IPS-20b (cell line): ENCODE data around the gene HNF1B.

Experiments used
- H3K27ac ChIP-seq: one replicate; pipeline ENCODE4 v1.5.1; 2013; ENCODE audit warnings: low read length
- H3K27me3 ChIP-seq: 2 replicates; pipeline ENCODE4 v1.6.1; 2013; ENCODE audit warnings: mild to moderate bottlenecking, low read length, inconsistent platforms; ENCODE audit not compliant: insufficient read depth
- H3K36me3 ChIP-seq: 2 replicates; pipeline ENCODE4 v1.6.1; 2013; ENCODE audit warnings: low read depth, mild to moderate bottlenecking, inconsistent platforms, low read length, moderate library complexity; ENCODE audit not compliant: insufficient read depth
- H3K4me1 ChIP-seq: 2 replicates; pipeline ENCODE4 v1.6.1; 2013; ENCODE audit warnings: mild to moderate bottlenecking, control low read depth, inconsistent platforms, low read length, moderate library complexity; ENCODE audit not compliant: insufficient read depth
- H3K4me3 ChIP-seq: 2 replicates; pipeline ENCODE4 v1.5.1; 2013; ENCODE audit warnings: mild to moderate bottlenecking, low read length, inconsistent platforms
- H3K9ac ChIP-seq: 2 replicates; pipeline ENCODE4 v1.6.1; 2013; ENCODE audit warnings: low read depth, mild to moderate bottlenecking, inconsistent platforms, low read length, moderate library complexity
- H3K9me3 ChIP-seq: 2 replicates; pipeline ENCODE4 v1.6.1; 2013; ENCODE audit warnings: mild to moderate bottlenecking, low read depth, low read length, inconsistent platforms; ENCODE audit not compliant: insufficient read depth

Gene HNF1B

GRCh38 chr17:37779554-37779953, 34.7 kb upstream of the HNF1B start:
- H3K4me1 ChIP-seq: no peaks in the 10 kb centered on the region
- no peaks in the 10 kb centered on the region for H3K9me3 ChIP-seq
- no peaks in the 10 kb centered on the region for H3K27me3 ChIP-seq
- no peaks in the 10 kb centered on the region for H3K36me3 ChIP-seq
- H3K27ac ChIP-seq: no peak overlapping the region
- H3K9ac ChIP-seq: no peak overlapping the region
- H3K4me3 ChIP-seq: no peak overlapping the region

- Histone ChIP-seq H3K9me3 (no peaks in the 10 kb centered on the region), H3K27ac (no peak overlapping the region), H3K9ac (no peak overlapping the region), H3K4me1 (no peaks in the 10 kb centered on the region), H3K27me3 (no peaks in the 10 kb centered on the region; the same call in 1 of the 2 replicates), H3K4me3 (no peak overlapping the region), H3K36me3 (no peaks in the 10 kb centered on the region)
These were observed 29.6 kb upstream of the HNF1B start for GRCh38 chr17:37774504-37774903.

- H3K4me3 ChIP-seq: no peak overlapping the region
- no peaks in the 10 kb centered on the region for H3K36me3 ChIP-seq
- no peaks in the 10 kb centered on the region; the same call in 1 of the 2 replicates for H3K27me3 ChIP-seq
- peaks cover 5% of the 10 kb centered on the region; the same call in 1 of the 2 replicates for H3K9me3 ChIP-seq
- H3K27ac ChIP-seq: no peak overlapping the region
- H3K9ac ChIP-seq: no peak overlapping the region
- H3K4me1 ChIP-seq: no peaks in the 10 kb centered on the region
These were observed 28.1 kb upstream of the HNF1B start for GRCh38 chr17:37772982-37773381.

DNA sequence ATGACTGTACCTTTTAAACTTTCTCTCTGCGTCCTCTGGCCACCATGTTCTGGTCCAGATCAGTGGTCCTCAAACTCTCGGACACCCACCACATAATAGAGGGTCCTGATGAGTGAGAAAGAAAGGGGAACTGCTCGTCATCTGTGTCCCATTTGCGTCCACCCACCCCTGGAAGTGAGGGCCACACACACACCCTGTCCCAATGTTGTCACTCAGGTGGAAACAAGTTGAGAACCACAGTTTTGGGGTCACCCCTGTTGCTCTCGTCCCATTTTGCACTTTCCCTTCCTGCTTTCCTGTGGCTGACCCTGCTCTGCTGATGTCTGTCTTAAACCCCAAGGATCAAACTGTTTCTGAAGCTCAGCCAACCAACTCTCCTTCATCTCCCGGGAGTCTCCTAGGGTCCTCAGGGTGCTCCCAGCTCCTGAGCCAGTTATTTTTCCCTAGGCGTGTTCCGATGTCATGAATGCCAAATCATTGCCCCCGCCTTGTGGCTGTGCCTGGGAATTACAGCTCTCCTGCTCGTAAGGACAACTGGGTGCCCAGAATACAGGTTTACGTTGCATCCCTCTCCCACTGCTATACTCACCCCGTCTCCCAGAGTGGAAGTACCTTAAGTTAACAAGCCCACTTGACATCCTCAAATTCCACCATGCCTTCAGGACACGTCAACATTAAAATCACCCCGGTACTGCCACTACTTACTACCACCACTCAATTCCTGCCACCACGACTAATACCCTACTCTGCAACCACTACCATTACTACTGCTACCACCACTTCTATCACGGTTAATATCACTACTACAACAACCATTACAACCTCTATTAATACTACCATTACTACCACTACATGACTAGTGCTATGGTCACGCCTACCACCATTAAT, 26.0 kb upstream of the HNF1B start:
- no peaks in the 10 kb centered on the region for H3K36me3 ChIP-seq
- H3K4me3 ChIP-seq: no peak overlapping the region
- H3K4me1 ChIP-seq: no peaks in the 10 kb centered on the region
- H3K27ac ChIP-seq: no peak overlapping the region
- peaks cover 5% of the 10 kb centered on the region; the same call in 1 of the 2 replicates for H3K9me3 ChIP-seq
- no peaks in the 10 kb centered on the region; the same call in 1 of the 2 replicates for H3K27me3 ChIP-seq
- H3K9ac ChIP-seq: no peak overlapping the region

DNA sequence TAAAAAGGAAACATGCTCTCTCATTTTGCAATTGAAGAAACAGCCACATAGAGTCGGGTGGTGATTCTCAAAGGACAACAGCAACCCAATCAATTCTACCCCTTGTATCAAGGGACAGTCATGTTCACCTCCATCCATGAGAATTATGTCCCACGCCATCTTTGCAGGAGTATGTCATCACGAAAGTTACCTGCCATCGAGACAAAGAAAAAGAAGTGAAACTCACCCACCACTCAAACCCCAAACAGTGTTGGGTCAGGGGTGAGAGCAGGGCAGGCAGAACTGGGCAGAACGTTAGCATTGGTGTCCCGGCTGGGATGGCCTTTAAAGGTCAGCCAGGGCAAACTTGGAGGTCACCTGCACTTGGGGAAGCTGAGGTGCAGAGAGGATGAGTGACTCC, 24.2 kb upstream of the HNF1B start:
- Histone ChIP-seq H3K4me1 (no peaks in the 10 kb centered on the region), H3K9ac (no peak overlapping the region), H3K4me3 (no peak overlapping the region), H3K36me3 (no peaks in the 10 kb centered on the region), H3K9me3 (peaks cover 5% of the 10 kb centered on the region; the same call in 1 of the 2 replicates), H3K27me3 (no peaks in the 10 kb centered on the region; the same call in 1 of the 2 replicates), H3K27ac (no peak overlapping the region)

GRCh38 chr17:37768438-37768837, 23.6 kb upstream of the HNF1B start:
- Histone ChIP-seq H3K9ac (no peak overlapping the region), H3K27ac (no peak overlapping the region), H3K36me3 (no peaks in the 10 kb centered on the region), H3K27me3 (no peaks in the 10 kb centered on the region; the same call in 1 of the 2 replicates), H3K4me3 (no peak overlapping the region), H3K9me3 (peaks cover 5% of the 10 kb centered on the region; the same call in 1 of the 2 replicates), H3K4me1 (no peaks in the 10 kb centered on the region)

- Histone ChIP-seq H3K4me3 (no peak overlapping the region), H3K36me3 (no peaks in the 10 kb centered on the region), H3K4me1 (no peaks in the 10 kb centered on the region), H3K27me3 (no peaks in the 10 kb centered on the region), H3K27ac (no peak overlapping the region), H3K9me3 (peaks cover 5% of the 10 kb centered on the region; the same call in 1 of the 2 replicates), H3K9ac (no peak overlapping the region)
These were observed 22.1 kb upstream of the HNF1B start for GRCh38 chr17:37766971-37767370.

DNA sequence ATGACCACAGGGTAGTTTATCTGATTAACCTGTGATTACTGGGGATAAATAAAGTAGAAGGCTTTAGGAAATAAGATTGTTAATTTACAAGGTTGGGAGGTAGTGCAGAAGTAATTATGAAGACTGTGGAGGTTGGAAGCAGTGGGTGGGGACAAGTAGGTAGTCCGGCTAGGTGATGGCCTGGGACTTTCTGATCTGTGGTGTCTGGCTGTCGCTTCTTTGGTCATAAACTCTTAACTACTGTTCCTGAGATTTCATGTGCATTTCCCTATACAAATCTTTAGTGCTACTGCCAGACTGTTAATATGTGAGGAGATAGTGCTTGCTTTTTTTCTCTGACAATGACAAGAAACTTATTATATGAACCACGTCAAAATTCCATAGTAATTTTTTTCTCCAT, 19.5 kb upstream of the HNF1B start:
- Histone ChIP-seq H3K27me3 (no peaks in the 10 kb centered on the region), H3K9me3 (peaks cover 5% of the 10 kb centered on the region; the same call in 1 of the 2 replicates), H3K36me3 (no peaks in the 10 kb centered on the region), H3K27ac (no peak overlapping the region), H3K9ac (no peak overlapping the region), H3K4me1 (no peaks in the 10 kb centered on the region), H3K4me3 (no peak overlapping the region)

- no peaks in the 10 kb centered on the region for H3K27me3 ChIP-seq
These were observed 17.8 kb upstream of the HNF1B start for GRCh38 chr17:37762666-37763065.

DNA sequence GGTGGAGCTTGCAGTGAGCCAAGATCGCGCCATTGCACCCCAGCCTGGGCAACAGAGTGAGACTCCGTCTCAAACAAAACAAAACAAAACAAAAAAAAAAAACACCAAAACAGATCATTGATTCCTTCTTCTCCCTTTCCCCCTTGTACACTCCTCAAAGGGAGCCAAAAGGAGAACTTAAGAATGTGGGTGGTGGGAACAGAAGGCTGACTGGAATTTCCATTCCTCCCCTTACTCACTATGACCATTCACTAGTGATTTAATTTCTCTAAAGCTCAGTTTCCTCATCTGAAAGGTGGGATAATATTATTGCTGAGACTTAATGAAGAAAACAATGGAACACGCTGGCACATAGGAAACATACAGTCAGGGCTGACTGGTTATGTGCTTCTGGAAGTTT, 17.1 kb upstream of the HNF1B start:
- Histone ChIP-seq H3K27ac (no peak overlapping the region), H3K4me1 (no peaks in the 10 kb centered on the region), H3K27me3 (no peaks in the 10 kb centered on the region), H3K36me3 (no peaks in the 10 kb centered on the region), H3K9me3 (no peaks in the 10 kb centered on the region), H3K9ac (no peak overlapping the region), H3K4me3 (no peak overlapping the region)

More at GRCh38 chr17:37762666-37763065, 17.8 kb upstream of the HNF1B start:
- Histone ChIP-seq H3K9me3 (no peaks in the 10 kb centered on the region; the same call in 1 of the 2 replicates), H3K4me3 (no peak overlapping the region), H3K27ac (no peak overlapping the region), H3K4me1 (no peaks in the 10 kb centered on the region), H3K9ac (no peak overlapping the region), H3K36me3 (no peaks in the 10 kb centered on the region)

DNA sequence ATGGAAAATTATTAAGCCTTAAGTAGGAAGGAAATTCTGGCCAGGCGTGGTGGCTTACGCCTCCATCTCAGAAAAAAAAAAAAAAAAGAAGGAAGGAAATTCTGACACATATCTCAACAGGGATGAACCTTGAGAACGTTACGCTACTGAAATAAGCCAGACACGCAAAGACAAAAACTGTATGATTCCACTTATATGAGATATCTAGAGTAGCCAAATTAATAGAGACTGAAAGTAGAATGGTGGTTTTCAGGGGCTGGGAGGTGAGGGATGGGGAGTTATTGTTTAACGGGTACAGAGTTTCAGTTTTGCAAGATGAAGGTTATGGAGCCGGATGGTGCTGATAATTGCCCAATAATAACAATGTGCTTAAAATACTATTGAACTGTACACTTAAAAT, 16.2 kb upstream of the HNF1B start:
- Histone ChIP-seq H3K36me3 (no peaks in the 10 kb centered on the region), H3K9ac (no peak overlapping the region), H3K4me3 (no peak overlapping the region), H3K27ac (no peak overlapping the region), H3K4me1 (no peaks in the 10 kb centered on the region), H3K27me3 (no peaks in the 10 kb centered on the region), H3K9me3 (no peaks in the 10 kb centered on the region)

DNA sequence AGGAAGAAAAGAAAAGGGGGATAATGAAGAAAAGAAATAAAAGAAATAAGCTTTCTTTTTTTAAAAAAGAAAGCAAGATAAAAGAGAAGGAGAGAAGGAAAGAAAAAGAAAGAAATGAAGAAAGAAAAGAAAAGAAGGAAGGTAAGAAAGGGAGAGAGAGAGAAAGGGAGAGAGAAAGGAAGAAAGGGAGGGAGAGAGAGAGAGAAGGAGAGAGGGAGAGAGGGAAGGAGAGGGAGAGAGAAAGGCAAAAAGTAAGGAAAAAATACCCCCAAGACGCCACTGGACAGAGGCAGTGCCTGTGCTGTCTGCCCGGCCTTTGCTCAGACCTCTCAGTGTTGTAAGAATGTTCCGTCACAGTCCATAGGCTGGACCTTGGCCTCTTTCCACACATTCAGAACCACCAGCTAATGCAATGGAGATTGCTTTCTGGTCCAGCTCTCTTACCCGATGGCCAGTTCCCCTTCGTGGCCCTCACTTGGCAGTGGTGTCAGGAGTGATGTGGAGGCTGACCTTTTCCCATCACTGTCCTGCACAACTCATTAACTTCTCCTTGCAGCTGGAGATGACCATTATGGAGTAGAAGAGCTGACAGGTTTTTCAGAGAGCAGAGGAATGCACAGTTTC, 14.3 kb upstream of the HNF1B start:
- Histone ChIP-seq H3K27me3 (no peaks in the 10 kb centered on the region; the same call in 1 of the 2 replicates), H3K4me1 (no peaks in the 10 kb centered on the region), H3K27ac (no peak overlapping the region), H3K9me3 (no peaks in the 10 kb centered on the region), H3K4me3 (no peak overlapping the region), H3K9ac (no peak overlapping the region), H3K36me3 (no peaks in the 10 kb centered on the region)
